ENCODE data around the gene PRPF6.

Gene PRPF6, protein sequence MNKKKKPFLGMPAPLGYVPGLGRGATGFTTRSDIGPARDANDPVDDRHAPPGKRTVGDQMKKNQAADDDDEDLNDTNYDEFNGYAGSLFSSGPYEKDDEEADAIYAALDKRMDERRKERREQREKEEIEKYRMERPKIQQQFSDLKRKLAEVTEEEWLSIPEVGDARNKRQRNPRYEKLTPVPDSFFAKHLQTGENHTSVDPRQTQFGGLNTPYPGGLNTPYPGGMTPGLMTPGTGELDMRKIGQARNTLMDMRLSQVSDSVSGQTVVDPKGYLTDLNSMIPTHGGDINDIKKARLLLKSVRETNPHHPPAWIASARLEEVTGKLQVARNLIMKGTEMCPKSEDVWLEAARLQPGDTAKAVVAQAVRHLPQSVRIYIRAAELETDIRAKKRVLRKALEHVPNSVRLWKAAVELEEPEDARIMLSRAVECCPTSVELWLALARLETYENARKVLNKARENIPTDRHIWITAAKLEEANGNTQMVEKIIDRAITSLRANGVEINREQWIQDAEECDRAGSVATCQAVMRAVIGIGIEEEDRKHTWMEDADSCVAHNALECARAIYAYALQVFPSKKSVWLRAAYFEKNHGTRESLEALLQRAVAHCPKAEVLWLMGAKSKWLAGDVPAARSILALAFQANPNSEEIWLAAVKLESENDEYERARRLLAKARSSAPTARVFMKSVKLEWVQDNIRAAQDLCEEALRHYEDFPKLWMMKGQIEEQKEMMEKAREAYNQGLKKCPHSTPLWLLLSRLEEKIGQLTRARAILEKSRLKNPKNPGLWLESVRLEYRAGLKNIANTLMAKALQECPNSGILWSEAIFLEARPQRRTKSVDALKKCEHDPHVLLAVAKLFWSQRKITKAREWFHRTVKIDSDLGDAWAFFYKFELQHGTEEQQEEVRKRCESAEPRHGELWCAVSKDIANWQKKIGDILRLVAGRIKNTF

DNA sequence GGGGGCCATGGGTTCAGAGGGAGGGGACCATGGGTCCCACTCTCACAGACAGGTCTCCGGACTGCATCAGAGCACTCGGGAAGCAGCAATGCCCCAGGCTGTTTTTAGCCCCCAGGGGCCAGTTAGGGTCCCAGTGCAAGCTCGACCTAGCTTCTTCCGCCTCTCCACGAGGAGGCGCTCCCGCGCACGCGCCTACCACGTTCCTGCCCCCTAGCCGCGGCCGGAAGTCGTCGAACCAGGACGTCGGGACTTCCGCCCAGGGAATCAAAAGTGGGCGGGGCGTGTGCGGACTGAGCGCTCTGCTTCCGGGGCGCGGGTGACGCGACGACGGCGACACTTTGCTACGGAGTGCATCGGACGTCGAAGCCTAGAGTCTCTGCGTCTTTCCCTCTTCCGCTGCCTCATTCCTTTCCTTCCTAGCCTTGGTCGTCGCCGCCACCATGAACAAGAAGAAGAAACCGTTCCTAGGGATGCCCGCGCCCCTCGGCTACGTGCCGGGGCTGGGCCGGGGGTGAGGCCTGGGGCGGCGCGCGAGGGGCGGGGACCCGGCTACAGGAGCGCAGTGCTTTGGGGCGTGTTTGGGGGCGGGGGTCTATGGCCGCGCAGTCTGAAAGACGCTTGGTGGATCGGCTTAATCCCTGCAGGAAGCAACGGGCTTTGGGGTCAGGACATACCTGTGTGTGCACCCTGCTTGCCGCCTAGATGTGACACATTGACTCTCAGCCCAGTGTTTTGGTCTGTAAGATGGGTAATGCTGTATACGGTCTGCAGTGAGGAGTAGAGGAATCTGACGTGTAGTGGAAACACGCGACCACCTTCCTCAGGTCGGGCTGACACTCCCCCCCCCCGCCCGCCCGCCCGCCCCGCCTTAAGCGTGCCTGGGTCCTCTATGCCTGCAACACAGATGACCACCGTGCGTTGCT lies at the start of gene PRPF6:
PRPF6 (plus strand) TSS at position 327 of the 923 bp plus-strand sequence; CDS start at position 441, 114 bp downstream.
- peak; percentile 96 for DNase-seq

DNA sequence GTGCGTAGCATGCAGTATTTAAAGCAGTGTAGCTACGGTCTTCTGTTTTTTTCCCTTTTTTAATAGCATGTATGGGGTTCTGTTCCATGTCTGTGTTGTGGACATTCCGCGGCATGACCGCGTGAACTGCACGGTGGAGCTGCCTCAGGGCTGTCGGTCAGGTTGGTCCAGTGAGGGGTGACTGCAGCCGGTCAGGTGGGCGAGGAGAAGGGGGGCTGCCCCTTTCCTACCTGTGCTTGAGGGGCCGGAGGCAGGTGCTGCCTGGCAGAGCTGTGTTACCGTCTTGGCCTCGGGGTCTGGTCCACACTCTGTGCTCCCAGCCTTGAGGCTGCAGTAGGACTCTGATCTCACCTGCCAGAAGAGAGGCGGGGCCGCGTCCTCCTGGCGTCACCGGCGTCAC lies 49.2 kb upstream of the PRPF6 start:
- no peak for DNase-seq

DNA sequence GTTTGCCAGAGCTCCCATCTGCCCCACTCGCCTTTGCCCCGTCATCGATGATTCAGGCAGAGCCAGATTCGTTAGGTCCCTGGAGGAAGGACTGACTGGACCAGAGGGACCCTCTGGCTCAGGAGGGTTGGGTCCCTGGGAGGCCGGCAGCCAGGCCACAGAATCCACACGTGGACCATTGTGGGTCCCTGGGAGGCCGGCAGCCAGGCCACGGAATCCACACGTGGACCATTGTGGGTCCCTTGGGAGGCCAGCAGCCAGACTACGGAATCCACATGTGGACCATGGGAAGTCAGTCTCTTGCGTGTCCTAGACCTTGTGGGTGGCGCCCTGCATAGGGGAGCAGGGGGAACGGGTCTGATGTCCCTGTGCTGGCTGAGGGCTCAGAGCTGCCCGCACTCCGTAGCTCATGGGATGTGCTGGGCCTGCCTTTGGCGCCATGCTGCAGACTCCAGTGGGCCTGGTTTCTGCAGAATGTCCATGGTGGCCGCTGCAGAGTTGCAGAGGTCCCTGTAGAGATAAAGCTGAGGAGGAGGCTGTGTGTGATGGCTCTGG lies 48.2 kb upstream of the PRPF6 start:
- no peak for DNase-seq

- DNase-seq = no peak
Observed at GRCh38 chr20:63933646-63934045, 47.3 kb upstream of the PRPF6 start.

DNA sequence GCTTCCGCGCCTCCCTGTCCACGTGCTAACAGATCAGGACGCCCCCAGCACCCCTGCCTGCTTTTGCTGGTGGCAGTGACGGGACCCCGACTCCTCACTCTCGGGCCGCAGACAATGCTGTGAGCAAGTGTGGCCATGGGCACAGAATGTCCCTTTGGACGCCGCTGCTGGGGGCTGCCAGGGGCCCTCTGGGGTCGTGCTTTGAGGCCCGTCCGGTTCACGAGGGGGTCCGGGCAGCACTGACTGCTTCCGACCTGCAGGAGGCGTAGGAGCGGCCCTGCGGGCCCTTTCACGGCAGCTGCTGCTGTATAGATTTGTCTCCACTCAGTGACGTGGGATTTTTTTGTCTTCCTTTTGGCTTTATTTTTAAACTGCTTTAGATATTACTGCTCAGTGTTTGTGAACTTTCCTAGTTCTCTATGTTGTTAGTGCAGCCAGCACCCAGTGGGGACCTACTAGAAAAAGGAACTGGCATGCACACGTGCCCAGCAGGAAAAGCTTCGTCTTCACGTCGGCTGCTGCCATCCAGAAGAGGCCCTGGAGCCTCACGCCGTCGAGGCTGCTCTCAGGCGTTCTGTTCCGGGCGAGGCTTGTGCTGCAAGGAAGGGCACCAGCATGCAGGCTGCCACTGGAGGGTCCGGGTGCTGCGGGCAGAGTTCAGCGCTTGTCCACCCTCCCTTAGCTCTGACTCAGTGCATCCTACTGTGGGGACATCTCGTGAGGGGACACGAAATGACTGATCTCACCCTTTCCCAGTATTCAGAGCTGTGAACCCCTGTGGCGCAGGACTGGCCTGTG lies 46.5 kb upstream of the PRPF6 start:
- no peak for DNase-seq

DNA sequence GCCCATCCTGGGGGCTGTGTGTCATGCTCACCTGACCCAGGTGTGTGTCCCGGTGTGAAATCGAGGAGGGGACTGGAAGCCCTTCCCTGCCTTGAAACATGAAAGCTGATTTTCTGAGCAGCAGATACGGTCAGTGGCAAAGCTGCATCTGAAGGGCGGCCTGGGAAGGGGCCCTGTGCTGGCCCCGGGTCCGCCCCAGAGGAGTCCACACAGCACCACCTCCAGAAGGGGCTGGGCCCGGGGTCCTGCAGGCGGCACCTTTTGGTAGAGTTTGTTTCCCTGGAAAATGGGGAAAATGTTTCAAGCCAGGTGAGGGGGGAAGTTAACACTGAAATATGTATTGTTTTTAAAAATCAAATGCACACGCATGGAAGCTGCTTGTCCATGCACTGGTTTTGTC lies 45.5 kb upstream of the PRPF6 start:
- no peak for DNase-seq

DNA sequence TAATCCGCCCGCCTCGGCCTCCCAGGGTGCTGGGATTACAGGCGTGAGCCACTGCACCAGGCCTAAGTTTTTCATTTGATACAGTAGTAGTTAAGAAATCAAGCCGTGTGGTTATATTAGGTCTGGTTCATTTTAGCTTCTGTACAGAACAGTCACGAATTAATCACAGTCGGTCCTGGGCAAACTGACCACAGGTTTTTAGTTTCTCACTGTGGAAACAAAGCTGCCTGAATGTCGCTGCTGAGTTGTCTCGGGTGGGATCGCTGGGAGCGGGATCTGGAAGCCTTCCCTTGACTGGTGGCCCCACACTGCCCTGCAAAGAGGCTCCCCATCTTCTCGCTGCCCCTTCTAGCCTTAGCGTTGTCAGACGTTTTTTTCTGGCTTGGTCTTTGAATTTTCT lies 43.3 kb upstream of the PRPF6 start:
- DNase-seq = no peak

DNA sequence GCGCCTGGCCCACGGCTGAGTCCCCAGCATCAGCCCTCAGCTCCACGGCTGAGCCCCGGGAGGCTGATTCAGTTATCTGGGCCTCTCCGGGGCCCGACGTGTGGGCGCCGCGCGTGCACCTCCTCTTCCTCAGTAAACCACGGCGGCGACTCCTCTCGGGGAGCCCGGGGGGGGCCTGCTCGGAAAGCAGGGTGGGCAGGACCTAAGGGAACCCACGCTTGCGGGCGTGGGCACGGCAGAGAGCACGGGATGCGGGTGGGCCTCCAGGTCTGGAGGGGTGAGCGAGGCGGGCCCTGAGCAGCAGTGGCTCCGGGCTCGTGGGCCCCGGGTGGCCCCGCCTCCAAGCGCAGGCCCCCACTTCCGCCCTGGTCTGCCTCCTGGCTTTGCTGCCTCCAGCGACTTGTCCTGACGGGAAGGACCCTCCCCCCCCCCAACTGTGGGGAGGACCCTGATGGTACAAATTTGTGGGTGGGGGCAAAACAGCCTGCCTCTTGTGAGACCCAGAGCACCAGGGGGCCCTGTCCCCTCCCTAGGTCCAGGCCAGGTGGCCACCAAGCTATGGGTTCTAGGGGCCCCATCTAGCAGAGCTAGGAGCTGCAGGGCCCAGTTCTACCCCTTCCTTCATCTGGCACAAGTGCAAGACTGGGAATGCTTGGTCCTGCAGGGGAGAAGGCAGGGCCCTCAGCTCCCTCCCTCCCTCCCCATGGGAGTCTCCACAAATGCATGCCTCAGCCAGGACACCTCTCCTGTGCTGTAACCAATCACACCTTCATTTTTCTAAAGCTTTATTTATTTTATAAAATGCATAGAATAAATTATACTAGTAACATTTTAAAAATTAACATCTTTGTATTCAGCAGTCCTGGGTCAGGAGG lies 41.6 kb upstream of the PRPF6 start:
- no peak for DNase-seq

- DNase-seq = no peak
Observed at GRCh38 chr20:63940071-63940471, 40.9 kb upstream of the PRPF6 start.

DNA sequence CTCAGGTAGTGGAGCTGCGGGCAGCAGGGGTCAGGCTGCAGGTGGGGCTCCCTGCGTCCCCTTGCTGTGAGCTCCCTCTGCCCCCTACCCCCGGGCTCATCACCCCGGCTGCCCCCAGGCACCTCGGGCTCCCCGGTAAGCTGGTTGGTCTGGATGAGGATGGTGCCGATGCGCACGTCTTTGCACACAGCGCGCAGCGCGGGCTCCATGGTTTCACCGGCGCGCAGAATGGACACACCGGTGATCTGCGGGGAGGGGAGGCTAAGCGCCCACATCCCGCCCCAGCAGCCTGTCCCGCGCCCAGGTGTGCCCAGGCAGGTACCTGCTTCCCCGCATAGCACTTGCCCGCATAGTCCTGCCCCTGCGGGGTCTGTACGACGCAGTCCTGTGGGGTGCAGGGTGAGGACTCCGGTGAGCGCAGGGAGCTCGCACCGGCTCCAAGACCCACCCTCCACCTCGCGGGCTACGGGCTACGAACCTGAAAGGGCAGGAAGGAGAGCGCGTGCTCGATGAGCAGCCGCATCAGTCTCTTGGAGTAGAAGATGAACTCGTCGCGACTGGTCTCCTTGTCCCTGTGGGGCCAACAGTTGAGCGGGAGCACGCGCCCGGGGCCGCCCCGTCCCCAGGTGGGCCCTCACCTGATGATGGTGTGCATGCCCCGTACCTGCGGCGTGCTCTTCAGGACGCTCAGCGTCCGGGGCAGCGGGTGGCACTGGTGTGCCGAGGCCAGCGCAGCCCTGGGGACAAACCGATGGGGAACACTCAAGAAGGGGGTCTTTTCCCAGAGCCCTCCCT lies 40.3 kb upstream of the PRPF6 start:
- DNase-seq = no peak

DNA sequence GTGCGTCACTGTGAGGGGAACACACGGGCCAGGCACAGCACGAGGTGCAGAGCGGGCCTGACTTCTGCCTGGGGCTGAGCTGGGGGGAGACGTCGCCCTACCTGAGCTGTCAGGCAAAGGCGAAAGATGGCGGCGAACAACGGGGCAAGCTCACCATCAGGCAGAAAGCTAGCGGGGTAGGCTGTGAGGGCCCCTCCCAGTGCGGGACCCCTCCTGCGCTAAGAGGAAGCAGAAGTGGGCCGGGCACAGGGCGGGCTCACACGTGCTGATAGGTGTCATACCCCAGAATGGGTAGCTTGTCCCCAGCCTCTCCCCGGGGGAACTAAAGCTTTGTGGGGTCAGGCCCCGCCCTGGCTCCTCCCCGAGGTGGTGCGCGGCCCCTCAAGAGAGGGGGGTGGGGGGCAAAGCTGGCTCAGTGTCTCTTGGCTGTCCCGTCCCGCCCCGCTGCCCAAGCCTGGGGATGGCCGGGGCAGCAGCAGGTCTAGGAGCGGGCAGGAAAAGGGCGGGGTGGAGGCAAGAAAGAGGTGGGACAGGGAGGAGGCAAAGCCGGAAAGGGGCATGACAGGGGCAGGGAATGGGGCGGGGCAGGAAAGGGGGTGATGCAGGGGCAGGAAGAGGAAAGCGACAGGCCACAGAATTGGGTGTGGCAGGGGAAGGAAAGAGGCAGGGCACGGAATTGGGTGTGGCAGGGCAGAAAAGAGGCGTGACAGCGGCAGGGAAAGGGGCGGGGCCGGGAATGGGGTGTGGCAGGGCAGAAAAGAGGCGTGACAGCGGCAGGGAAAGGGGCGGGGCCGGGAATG lies 39.5 kb upstream of the PRPF6 start:
- no peak for DNase-seq

DNA sequence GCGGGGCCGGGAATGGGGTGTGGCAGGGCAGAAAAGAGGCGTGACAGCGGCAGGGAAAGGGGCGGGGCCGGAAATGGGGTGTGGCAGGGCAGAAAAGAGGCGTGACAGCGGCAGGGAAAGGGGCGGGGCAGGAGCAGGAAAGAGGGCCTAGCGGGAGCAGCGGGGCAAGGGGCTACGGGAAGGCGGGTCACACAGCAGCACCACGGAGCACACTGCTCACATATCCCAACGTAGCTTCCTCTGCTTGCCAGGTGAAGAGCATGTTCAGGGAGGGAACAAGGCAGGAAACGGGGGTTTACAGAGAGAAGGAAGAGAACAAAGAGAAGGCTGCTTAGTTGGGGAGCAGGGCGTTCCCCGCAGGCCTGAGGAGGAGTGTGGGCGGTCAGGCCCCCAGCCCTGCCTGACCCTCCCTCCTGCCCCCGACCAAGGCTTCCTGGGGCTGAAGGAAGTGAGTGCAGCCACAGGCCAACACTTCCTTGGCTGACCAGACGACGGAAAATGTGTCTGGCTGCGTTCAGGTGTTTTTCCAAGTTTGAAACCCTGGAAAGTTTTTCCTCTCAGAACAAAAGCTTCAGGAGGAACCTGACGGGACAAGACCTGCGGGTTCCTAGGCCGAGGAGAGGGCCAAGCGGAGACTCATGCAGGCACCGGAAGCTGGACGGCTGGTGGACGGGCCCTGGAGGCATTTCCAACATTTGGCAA lies 38.5 kb upstream of the PRPF6 start:
- peak; percentile 36 for DNase-seq

DNA sequence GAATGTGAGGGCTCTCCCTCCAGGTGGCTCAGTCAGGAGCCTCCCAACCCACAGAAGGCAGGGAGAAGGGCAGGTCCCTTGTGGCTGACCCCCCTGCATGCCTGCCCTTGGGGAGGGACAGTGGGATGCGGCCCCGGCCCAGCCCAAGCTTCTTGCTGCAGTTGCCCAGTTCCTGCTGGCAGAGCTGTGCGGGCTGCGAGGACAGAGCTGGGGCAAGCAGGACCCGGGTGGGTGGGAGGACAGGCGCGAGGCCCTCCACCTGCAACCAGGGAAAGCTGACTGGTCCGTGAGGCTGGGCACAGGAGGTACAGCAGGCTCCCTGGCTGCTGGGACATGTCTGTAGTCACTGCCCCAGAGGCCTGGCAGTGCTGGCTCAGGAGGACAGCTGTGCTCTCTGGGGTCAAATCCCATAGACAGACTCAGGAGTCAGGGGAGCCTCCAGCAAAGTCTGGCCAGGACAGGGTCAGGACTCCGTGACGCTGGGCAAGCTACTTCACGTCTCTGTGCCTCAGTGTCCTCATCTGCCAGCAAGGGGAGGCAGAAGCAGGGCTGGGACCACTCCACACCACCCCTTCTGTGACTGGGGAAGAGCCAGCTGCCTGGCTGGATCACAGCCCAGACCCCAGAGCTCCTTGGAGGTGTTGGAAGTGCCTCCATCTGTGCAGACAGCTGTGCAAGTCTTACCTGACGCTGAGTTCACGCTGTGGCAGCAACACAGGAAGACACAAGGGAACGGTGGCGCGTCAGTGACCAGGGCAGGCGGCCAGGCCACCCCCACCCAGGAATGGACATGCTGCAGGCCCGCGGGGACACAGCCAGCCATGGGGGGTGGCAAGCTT lies 37.7 kb upstream of the PRPF6 start:
- no peak for DNase-seq

DNA sequence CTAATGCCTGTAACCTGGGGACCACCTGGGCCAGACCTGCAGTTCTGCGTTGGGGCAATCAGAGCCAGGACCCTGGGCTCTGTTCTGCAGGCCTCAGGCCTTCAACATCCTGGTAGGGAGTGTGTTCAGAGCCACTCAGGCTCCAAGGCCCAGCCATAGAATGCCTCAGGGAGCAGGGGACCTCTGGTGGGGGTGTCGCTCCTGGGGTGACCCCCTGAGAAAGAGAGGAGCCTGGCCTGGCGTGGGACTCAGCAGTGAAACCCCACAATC lies 37.2 kb upstream of the PRPF6 start:
- no peak for DNase-seq

GRCh38 chr20:63944078-63944941 lies 36.6 kb upstream of the PRPF6 start:
- DNase-seq = no peak

GRCh38 chr20:63945031-63945658 lies 35.8 kb upstream of the PRPF6 start:
- no peak for DNase-seq
